GM12891 (cell line): ENCODE data around the gene FOXL3.

Experiments used
- PAX5 ChIP-seq: IDR thresholded peaks from 2 replicates; pipeline ENCODE4 v1.6.1; 2011; ENCODE audit warnings: low read length, moderate library complexity, mild to moderate bottlenecking; ENCODE audit not compliant: insufficient read depth, severe bottlenecking
- POLR2A ChIP-seq: IDR thresholded peaks from 2 replicates; pipeline ENCODE4 v1.6.1; 2011; ENCODE audit warnings: low read depth, low read length, control low read depth
- POLR2AphosphoS5 ChIP-seq: IDR thresholded peaks from 2 replicates; pipeline ENCODE4 v1.6.1; 2011; ENCODE audit warnings: low read depth, low read length, control low read depth
- SPI1 ChIP-seq: IDR thresholded peaks from 2 replicates; pipeline ENCODE4 v1.6.1; 2011; ENCODE audit warnings: low read depth, low read length, control low read depth
- TAF1 ChIP-seq: IDR thresholded peaks from 2 replicates; pipeline ENCODE4 v1.6.1; 2011; ENCODE audit warnings: low read depth, low read length, control low read depth

- TF ChIP-seq TAF1 (no peak), POLR2AphosphoS5 (no peak), POLR2A (no peak), SPI1 (no peak), PAX5 (no peak)
Measured at GRCh38 chr7:312424-312823, 22.5 kb downstream of the FOXL3 start.
